ENCODE data around the gene TPK1. TPM values are rescaled to one million over a fixed set of nuclear protein-coding genes. Genes with fewer than 3 reads are reported as not detected.
"Not testable (repeated sequence)": the region's sequence is repeated elsewhere in the genome, so short reads cannot be mapped to it uniquely, and the experiment has no call there.

The TPK1 gene
- total RNA-seq, 1 donor from 2014 or later, result 2.2 TPM

DNA sequence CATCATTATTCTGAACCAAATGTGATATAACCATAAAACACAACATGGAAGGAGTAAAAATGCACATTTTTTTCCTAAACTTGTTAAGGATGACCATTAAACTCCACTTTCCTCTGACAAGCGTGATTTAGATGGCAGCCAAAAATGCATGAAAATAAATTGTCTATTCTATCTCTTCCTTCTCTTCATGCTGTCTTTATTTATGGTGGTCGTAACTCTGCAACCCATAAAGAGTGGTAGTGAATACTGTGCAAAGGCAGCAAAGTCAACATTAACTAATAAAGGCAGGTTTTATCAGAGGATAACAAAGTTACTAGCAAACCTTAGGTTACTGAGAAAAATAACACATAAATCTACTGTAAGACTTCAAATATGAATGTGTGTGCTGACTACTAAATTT is 106.6 kb downstream of the TPK1 start:
- H3K27ac Mint-ChIP-seq, result no peak overlapping the region
- peaks cover 3% of the 10 kb centered on the region for H3K9me3 Mint-ChIP-seq (ENCODE audit: low read depth)
- DNase-seq (ENCODE audit: low spot score, unreplicated experiment), result no peak
- no peaks in the 10 kb centered on the region for H3K4me1 Mint-ChIP-seq (ENCODE audit: low read depth)
- no peak overlapping the region for H3K4me3 Mint-ChIP-seq (ENCODE audit: low read depth)
- no peaks in the 10 kb centered on the region for H3K27me3 Mint-ChIP-seq
- no peaks in the 10 kb centered on the region for H3K36me3 Mint-ChIP-seq (ENCODE audit: insufficient read depth)
- TF ChIP-seq, protein P1, sequence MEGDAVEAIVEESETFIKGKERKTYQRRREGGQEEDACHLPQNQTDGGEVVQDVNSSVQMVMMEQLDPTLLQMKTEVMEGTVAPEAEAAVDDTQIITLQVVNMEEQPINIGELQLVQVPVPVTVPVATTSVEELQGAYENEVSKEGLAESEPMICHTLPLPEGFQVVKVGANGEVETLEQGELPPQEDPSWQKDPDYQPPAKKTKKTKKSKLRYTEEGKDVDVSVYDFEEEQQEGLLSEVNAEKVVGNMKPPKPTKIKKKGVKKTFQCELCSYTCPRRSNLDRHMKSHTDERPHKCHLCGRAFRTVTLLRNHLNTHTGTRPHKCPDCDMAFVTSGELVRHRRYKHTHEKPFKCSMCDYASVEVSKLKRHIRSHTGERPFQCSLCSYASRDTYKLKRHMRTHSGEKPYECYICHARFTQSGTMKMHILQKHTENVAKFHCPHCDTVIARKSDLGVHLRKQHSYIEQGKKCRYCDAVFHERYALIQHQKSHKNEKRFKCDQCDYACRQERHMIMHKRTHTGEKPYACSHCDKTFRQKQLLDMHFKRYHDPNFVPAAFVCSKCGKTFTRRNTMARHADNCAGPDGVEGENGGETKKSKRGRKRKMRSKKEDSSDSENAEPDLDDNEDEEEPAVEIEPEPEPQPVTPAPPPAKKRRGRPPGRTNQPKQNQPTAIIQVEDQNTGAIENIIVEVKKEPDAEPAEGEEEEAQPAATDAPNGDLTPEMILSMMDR (IDR thresholded peaks at IDR 0.05; ENCODE audit: unreplicated experiment), result no peak

DNA sequence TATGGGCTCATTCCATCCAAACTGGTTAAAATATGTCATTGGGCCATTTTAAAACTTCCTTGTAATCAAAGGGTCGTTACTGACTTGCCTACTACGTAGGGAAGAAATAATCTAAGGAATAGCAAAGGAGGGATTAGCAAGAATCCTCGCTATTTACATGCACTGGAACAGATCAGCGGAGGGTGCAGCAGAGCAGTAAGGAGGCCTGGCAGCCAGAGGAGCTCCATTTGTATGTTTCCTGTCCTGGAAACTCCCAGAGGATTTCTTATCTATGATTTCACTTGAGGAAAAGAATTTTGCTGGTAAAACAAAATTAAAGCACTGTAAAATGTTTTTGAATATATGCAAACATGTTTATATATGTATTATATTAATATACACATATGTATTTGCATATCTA is 107.3 kb downstream of the TPK1 start:
- H3K4me3 Mint-ChIP-seq (ENCODE audit: low read depth), result no peak overlapping the region
- H3K27ac Mint-ChIP-seq, result no peak overlapping the region
- no peaks in the 10 kb centered on the region for H3K27me3 Mint-ChIP-seq
- DNase-seq (ENCODE audit: low spot score, unreplicated experiment), result no peak
- H3K9me3 Mint-ChIP-seq (ENCODE audit: low read depth), result peaks cover 3% of the 10 kb centered on the region
- H3K36me3 Mint-ChIP-seq (ENCODE audit: insufficient read depth), result no peaks in the 10 kb centered on the region
- TF ChIP-seq, protein P1 (IDR thresholded peaks at IDR 0.05; ENCODE audit: unreplicated experiment), result no peak
- H3K4me1 Mint-ChIP-seq (ENCODE audit: low read depth), result no peaks in the 10 kb centered on the region

DNA sequence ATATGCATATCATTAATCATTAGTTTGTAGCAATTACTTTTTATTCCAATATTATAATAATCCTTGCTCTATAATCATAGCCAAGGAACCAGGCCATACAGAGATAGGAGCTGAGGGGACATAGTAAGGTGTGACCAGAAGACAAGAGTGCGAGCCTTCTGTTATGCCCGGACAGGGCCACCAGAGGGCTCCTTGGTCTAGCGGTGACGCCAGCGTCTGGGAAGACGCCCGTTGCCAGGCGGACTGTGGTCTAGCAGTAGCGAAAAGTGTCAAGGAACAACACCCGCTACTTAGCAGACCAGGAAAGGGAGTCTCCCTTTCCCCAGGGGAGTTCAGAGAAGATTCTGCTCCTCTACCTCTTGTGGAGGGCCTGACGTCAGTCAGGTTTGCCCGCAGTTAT is 109.0 kb downstream of the TPK1 start:
- not testable (repeated sequence) for H3K4me1 Mint-ChIP-seq (ENCODE audit: low read depth); H3K9me3 Mint-ChIP-seq (ENCODE audit: low read depth); H3K27me3 Mint-ChIP-seq; H3K4me3 Mint-ChIP-seq (ENCODE audit: low read depth); H3K36me3 Mint-ChIP-seq (ENCODE audit: insufficient read depth); DNase-seq (ENCODE audit: low spot score, unreplicated experiment); H3K27ac Mint-ChIP-seq

DNA sequence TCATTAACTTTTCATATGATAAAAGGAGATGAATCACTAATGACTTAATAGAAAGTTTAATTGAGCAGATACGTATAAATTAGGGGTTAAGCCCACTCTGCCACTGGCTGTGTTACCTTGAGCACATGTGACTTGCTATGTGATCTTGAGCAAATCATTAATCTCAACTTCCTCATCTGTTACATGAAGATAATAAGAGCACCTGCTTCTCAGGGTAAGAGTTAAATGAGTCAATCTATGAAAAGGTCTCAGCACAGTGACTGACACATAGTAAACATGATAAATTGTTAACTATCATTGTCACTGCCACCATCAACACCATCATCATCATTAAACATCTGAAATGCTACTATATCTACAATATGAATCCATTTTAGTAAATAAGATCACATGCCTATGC is 110.8 kb downstream of the TPK1 start:
- H3K4me1 Mint-ChIP-seq (ENCODE audit: low read depth), result no peaks in the 10 kb centered on the region

DNA sequence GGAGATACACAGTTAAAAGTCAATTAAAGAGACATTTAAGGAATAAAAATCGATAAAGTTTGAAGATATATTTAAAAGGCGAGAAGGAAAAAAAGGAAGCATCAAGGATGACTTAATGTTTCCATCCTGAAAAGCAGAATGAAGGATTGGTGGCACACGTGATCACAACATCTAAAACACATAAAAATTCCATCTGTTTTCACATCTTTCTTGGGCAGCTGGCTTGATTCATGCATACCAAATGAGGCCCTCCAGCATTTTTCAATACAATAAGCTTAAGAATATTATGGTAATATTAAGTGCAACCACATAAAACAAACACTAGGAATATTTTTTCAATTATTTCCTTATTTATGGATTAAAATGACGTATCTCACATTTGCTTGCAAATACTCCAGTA is 112.6 kb downstream of the TPK1 start:
- H3K9me3 Mint-ChIP-seq (ENCODE audit: low read depth), result peaks cover 9% of the 10 kb centered on the region
- H3K36me3 Mint-ChIP-seq (ENCODE audit: insufficient read depth), result no peaks in the 10 kb centered on the region
- H3K4me1 Mint-ChIP-seq (ENCODE audit: low read depth), result no peaks in the 10 kb centered on the region
- no peak overlapping the region for H3K4me3 Mint-ChIP-seq (ENCODE audit: low read depth)
- no peak overlapping the region for H3K27ac Mint-ChIP-seq
- no peak for DNase-seq (ENCODE audit: low spot score, unreplicated experiment)
- TF ChIP-seq, protein P1 (IDR thresholded peaks at IDR 0.05; ENCODE audit: unreplicated experiment), result no peak
- H3K27me3 Mint-ChIP-seq, result no peaks in the 10 kb centered on the region

More for the DNA sequence above, 110.8 kb downstream of the TPK1 start:
- Mint-ChIP-seq H3K4me3 (ENCODE audit: low read depth) (no peak overlapping the region), H3K9me3 (ENCODE audit: low read depth) (peaks cover 3% of the 10 kb centered on the region), H3K27me3 (no peaks in the 10 kb centered on the region), H3K36me3 (ENCODE audit: insufficient read depth) (no peaks in the 10 kb centered on the region), H3K27ac (no peak overlapping the region)
- DNase-seq (ENCODE audit: low spot score, unreplicated experiment), result no peak
- TF ChIP-seq, protein P1 (IDR thresholded peaks at IDR 0.05; ENCODE audit: unreplicated experiment), result no peak

DNA sequence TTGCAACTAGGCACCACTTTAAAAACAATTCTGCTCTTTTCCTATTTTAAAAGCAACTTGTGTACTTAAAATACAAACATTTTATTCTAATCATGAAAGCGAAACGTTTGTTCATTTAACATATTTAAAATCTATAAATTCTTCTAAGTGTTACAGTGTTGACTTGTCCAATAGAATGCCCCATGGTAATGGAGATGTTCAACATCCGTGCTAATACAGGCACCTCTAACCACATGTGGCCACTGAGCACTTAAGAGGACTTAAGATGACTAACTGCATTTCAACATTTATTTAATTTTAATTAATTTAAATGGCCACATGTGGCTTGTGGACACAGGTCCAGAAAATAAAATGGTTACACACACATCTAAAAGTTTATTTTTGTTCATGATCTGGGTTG is 115.1 kb downstream of the TPK1 start:
- TF ChIP-seq, protein P1 (IDR thresholded peaks at IDR 0.05; ENCODE audit: unreplicated experiment), result no peak
- Mint-ChIP-seq H3K36me3 (ENCODE audit: insufficient read depth) (no peaks in the 10 kb centered on the region), H3K4me3 (ENCODE audit: low read depth) (no peak overlapping the region), H3K9me3 (ENCODE audit: low read depth) (peaks cover 7% of the 10 kb centered on the region), H3K27me3 (no peaks in the 10 kb centered on the region), H3K4me1 (ENCODE audit: low read depth) (no peaks in the 10 kb centered on the region), H3K27ac (no peak overlapping the region)
- no peak for DNase-seq (ENCODE audit: low spot score, unreplicated experiment)
